DOHH2 (cell line): ENCODE data around the gene SHROOM2.

Source experiments
- CTCF ChIP-seq: fragments of 200-600 bp; sonication (generic); IDR thresholded peaks from one replicate; pipeline ENCODE4 v1.5.1; 2014; ENCODE audit warnings: antibody characterized with exemption, mild to moderate bottlenecking, low read depth, low read length; ENCODE audit not compliant: poor library complexity, severe bottlenecking
- EZH2phosphoT487 ChIP-seq: fragments of 200-600 bp; sonication (generic); IDR thresholded peaks from 2 replicates; pipeline ENCODE4 v1.6.1; 2017; ENCODE audit warnings: borderline replicate concordance, mild to moderate bottlenecking, antibody characterized with exemption, low read length, moderate library complexity, mixed read lengths

GRCh38 chrX:9953396-9953795, 167.2 kb downstream of the SHROOM2 start:
- TF ChIP-seq CTCF, result no peak
- TF ChIP-seq EZH2phosphoT487, result no peak
